GM13977 (cell line): ENCODE measurements around the gene THEM5.

Experiments
- DNase-seq: peaks from one replicate; pipeline ENCODE4 v3.0.0; 2012; ENCODE audit warnings: low spot score
- in situ Hi-C: fragments of 300-500 bp; cut with MboI; formaldehyde crosslinking; loops from one replicate; pipeline ENCODE4 v1.12.0; 2022; ENCODE audit warnings: low sequenced_read_pairs, low pct_unique_long_range_greater_than_20kb, mixed read lengths, inconsistent platforms; ENCODE audit not compliant: unreplicated experiment
- TF ChIP-seq, protein P1 (sequence below): IDR thresholded peaks from 2 replicates; pipeline ENCODE4 v1.5.1; 2012; ENCODE audit warnings: mild to moderate bottlenecking, control low read depth; ENCODE audit not compliant: insufficient read depth; ENCODE audit errors: extremely low read depth, missing control alignments

THEM5 gene

DNA sequence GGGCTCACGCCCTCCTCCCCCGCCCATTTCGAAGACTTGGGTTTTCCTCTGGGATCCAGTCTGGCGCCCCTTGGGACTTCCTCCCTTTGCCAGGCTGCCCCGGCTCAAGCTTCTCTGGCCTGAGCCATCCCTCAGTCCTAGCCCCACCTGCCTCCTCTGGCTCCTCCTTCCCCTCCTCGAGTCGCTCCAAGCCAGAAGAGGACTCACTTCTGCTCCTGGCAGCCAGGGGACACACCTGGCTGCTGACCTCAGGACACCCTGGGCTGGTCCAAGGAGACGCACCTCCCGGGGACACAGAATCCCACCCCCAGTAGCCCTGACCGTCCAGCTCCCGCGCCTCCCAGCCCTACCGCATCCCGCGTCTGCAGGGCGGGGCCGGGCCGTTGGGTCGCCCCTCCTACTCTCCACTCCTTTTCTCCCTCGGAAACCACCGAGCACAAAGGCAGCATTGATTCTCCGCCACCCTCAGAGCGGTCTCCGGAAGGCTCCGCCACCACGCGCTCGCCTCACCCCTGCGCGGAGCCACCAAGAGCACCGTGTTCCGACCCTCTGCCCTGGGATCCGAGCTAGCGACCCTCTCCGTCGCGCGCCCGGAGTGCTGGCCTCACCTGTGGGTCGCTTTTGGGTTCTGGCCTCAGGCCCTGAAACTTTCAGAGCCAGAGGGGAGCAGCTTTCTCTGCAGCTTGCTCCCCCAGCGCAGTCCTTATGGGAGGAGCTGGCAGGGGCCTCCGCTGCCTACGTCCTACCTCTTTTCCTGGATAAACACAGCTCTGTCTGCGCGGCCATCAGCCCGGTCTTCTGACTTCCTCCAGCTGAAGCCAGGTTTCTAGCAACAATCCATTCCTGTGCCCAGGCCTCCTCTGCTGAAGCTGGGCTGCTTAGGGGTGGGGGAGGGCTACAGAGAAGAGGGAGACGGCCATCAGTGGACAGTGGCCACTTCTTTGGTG, 13.8 kb downstream of the THEM5 start, which contains the start of gene C2CD4D:
C2CD4D (minus strand) TSS at position 364 of the 947 bp plus-strand sequence. CDS start 831 bp downstream, outside the sequence.
- TF ChIP-seq, protein P1, sequence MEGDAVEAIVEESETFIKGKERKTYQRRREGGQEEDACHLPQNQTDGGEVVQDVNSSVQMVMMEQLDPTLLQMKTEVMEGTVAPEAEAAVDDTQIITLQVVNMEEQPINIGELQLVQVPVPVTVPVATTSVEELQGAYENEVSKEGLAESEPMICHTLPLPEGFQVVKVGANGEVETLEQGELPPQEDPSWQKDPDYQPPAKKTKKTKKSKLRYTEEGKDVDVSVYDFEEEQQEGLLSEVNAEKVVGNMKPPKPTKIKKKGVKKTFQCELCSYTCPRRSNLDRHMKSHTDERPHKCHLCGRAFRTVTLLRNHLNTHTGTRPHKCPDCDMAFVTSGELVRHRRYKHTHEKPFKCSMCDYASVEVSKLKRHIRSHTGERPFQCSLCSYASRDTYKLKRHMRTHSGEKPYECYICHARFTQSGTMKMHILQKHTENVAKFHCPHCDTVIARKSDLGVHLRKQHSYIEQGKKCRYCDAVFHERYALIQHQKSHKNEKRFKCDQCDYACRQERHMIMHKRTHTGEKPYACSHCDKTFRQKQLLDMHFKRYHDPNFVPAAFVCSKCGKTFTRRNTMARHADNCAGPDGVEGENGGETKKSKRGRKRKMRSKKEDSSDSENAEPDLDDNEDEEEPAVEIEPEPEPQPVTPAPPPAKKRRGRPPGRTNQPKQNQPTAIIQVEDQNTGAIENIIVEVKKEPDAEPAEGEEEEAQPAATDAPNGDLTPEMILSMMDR = no peak
- peak; percentile 86 for DNase-seq
- in situ Hi-C loops = no loop called here

DNA sequence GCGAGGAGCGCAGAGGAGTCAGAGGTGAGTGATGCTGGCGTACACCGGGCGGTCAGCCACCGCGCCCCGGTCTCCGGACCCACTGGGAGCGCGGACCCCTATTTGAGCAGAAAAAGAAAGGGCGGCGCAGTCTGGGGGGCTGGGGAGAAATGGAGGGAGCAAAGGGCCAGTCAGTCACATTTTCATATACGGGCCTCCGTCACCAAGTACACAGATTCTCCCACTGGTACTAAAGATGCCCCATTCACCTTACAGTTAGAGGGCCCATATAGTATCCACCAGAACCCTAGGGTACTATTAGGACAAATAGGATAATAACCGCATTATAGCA, 14.5 kb downstream of the THEM5 start:
- DNase-seq = no peak
- TF ChIP-seq, protein P1 = no peak

DNA sequence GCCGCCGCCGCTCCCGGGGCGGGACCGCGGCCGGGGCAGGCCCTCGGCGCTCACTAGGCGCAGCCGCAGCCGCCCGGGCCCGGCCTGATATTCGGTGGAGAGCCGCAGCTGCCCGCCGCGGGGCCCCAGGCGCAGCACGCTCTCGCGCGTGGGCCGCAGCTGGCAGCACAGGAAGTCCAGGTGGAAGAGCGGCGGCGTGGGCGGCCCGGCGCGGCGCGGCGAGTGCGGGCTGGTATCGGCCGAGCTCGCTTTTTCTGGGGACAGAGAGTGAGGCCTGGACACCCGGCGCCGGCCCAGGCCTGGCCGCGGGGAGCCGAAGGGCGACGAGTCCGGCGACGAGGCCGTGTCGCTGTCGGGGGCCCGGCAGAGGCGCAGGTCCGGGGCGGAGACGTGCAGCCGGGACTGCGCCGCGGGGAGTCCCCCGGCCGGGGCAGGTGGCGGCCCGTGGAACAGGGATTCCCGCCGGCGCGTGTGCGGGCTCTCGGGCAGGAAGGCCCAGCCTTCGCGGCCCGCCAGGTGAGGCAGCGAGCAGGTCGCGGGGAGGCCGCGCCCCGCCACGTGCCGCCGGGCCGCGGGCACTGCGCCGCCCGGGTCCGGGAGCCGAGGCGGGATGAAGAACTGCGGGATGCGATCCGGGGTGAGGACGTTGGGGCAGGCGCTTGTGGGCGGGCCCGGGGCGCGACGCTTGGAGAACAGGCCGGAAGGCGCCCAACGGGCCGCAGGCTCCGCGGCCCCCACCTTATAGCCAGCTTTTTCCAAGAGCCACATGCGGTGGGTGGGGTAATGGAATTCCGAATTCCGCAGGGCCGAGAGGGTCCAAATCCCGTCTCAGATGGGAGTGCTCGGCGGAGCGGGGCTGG, 15.1 kb downstream of the THEM5 start:
- DNase-seq = peak; percentile 79
- in situ Hi-C loops = no loop called here
- TF ChIP-seq, protein P1 = no peak

More for the DNA sequence above, 14.5 kb downstream of the THEM5 start:
- in situ Hi-C loops = no loop called here

DNA sequence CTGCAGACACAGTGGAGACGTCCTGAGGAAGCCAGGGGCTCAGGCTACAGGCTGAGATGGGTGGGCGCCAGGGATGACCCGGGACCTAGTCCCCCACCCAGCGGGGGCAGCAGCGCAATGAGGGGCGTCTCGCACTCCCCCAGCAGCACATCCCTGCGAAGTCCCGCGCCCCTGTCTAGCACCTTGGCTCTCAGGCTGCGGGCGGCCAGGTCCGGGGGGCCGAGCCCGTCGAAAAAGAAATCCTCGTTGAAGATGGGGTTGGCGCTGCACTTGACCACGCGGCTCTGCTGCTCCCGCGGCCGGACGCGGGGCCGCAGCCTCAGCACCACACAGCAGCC, 15.7 kb downstream of the THEM5 start:
- in situ Hi-C loops = no loop called here
- no peak for DNase-seq
- TF ChIP-seq, protein P1 = no peak

GRCh38 chr1:151837197-151837596, 16.3 kb downstream of the THEM5 start:
- TF ChIP-seq, protein P1 = no peak
- peak; percentile 58 for DNase-seq
- in situ Hi-C loops = no loop called here

- in situ Hi-C loops = no loop called here
- TF ChIP-seq, protein P1 = no peak
- DNase-seq = no peak
These were observed 17.9 kb downstream of the THEM5 start for GRCh38 chr1:151835596-151835995.
